ENCODE data around the gene NPR1.

DNA sequence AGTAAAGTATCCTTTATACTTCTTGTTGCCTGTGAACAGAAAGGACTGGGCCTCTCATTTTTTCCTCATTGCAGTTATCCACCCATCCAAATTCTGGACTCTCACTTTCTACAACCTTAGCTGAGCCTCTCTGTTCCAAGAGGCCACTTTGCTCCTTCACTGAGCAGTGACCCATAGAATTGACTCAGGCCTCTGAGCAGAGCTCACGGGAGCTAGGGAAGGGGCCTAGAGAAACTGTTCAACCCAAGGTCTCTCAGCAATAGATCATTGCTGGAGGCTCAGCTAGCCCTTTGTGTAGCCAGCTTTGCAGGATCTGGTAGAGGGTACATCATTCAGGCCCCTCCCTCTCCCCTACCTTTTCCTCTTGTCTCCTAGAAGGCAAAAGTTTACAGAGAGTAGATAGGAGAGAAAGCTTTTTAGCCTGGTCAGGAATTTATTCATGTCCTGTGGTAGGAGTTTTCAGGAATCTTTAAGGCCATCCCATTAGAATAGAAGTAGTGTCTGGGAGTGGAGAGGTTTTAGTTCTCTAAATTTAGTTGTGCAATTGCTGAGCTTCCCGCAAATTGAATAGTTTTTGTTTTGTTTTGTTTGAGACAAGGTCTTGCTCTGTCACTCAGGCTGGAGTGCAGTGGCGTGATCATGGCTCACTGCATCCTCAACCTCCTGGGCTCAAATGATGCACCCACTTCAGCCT is 56.1 kb downstream of the NPR1 start:
- TF ChIP-seq, protein P1, sequence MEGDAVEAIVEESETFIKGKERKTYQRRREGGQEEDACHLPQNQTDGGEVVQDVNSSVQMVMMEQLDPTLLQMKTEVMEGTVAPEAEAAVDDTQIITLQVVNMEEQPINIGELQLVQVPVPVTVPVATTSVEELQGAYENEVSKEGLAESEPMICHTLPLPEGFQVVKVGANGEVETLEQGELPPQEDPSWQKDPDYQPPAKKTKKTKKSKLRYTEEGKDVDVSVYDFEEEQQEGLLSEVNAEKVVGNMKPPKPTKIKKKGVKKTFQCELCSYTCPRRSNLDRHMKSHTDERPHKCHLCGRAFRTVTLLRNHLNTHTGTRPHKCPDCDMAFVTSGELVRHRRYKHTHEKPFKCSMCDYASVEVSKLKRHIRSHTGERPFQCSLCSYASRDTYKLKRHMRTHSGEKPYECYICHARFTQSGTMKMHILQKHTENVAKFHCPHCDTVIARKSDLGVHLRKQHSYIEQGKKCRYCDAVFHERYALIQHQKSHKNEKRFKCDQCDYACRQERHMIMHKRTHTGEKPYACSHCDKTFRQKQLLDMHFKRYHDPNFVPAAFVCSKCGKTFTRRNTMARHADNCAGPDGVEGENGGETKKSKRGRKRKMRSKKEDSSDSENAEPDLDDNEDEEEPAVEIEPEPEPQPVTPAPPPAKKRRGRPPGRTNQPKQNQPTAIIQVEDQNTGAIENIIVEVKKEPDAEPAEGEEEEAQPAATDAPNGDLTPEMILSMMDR (conservative IDR thresholded peaks at IDR 0.05; ENCODE audit: low read depth in 2 of 2): no peak
- TF ChIP-seq POLR2AphosphoS5 (IDR thresholded peaks at IDR 0.05; ENCODE audit: low read depth): no peak
- TF ChIP-seq EZH2phosphoT487 (IDR thresholded peaks at IDR 0.05; ENCODE audit: unreplicated experiment): no peak
- no peak for TF ChIP-seq EZH2 (IDR thresholded peaks at IDR 0.05; ENCODE audit: low read depth, unreplicated experiment)
- no peak for TF ChIP-seq ZNF331 (CRISPR knock-in tag; IDR thresholded peaks at IDR 0.05; ENCODE audit: low read depth)
- no peak for TF ChIP-seq CREB1 (CRISPR knock-in tag; IDR thresholded peaks at IDR 0.05; ENCODE audit: low read depth)
- TF ChIP-seq, protein P2, sequence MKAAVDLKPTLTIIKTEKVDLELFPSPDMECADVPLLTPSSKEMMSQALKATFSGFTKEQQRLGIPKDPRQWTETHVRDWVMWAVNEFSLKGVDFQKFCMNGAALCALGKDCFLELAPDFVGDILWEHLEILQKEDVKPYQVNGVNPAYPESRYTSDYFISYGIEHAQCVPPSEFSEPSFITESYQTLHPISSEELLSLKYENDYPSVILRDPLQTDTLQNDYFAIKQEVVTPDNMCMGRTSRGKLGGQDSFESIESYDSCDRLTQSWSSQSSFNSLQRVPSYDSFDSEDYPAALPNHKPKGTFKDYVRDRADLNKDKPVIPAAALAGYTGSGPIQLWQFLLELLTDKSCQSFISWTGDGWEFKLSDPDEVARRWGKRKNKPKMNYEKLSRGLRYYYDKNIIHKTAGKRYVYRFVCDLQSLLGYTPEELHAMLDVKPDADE (IDR thresholded peaks at IDR 0.05): no peak
- TF ChIP-seq, protein P3, sequence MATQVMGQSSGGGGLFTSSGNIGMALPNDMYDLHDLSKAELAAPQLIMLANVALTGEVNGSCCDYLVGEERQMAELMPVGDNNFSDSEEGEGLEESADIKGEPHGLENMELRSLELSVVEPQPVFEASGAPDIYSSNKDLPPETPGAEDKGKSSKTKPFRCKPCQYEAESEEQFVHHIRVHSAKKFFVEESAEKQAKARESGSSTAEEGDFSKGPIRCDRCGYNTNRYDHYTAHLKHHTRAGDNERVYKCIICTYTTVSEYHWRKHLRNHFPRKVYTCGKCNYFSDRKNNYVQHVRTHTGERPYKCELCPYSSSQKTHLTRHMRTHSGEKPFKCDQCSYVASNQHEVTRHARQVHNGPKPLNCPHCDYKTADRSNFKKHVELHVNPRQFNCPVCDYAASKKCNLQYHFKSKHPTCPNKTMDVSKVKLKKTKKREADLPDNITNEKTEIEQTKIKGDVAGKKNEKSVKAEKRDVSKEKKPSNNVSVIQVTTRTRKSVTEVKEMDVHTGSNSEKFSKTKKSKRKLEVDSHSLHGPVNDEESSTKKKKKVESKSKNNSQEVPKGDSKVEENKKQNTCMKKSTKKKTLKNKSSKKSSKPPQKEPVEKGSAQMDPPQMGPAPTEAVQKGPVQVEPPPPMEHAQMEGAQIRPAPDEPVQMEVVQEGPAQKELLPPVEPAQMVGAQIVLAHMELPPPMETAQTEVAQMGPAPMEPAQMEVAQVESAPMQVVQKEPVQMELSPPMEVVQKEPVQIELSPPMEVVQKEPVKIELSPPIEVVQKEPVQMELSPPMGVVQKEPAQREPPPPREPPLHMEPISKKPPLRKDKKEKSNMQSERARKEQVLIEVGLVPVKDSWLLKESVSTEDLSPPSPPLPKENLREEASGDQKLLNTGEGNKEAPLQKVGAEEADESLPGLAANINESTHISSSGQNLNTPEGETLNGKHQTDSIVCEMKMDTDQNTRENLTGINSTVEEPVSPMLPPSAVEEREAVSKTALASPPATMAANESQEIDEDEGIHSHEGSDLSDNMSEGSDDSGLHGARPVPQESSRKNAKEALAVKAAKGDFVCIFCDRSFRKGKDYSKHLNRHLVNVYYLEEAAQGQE (IDR thresholded peaks at IDR 0.05; ENCODE audit: unreplicated experiment): no peak
- no peak for TF ChIP-seq STAT1 (IDR thresholded peaks at IDR 0.05; ENCODE audit: unreplicated experiment)
- TF ChIP-seq JUNB (IDR thresholded peaks at IDR 0.05; ENCODE audit: unreplicated experiment): no peak
- TF ChIP-seq, protein P4, sequence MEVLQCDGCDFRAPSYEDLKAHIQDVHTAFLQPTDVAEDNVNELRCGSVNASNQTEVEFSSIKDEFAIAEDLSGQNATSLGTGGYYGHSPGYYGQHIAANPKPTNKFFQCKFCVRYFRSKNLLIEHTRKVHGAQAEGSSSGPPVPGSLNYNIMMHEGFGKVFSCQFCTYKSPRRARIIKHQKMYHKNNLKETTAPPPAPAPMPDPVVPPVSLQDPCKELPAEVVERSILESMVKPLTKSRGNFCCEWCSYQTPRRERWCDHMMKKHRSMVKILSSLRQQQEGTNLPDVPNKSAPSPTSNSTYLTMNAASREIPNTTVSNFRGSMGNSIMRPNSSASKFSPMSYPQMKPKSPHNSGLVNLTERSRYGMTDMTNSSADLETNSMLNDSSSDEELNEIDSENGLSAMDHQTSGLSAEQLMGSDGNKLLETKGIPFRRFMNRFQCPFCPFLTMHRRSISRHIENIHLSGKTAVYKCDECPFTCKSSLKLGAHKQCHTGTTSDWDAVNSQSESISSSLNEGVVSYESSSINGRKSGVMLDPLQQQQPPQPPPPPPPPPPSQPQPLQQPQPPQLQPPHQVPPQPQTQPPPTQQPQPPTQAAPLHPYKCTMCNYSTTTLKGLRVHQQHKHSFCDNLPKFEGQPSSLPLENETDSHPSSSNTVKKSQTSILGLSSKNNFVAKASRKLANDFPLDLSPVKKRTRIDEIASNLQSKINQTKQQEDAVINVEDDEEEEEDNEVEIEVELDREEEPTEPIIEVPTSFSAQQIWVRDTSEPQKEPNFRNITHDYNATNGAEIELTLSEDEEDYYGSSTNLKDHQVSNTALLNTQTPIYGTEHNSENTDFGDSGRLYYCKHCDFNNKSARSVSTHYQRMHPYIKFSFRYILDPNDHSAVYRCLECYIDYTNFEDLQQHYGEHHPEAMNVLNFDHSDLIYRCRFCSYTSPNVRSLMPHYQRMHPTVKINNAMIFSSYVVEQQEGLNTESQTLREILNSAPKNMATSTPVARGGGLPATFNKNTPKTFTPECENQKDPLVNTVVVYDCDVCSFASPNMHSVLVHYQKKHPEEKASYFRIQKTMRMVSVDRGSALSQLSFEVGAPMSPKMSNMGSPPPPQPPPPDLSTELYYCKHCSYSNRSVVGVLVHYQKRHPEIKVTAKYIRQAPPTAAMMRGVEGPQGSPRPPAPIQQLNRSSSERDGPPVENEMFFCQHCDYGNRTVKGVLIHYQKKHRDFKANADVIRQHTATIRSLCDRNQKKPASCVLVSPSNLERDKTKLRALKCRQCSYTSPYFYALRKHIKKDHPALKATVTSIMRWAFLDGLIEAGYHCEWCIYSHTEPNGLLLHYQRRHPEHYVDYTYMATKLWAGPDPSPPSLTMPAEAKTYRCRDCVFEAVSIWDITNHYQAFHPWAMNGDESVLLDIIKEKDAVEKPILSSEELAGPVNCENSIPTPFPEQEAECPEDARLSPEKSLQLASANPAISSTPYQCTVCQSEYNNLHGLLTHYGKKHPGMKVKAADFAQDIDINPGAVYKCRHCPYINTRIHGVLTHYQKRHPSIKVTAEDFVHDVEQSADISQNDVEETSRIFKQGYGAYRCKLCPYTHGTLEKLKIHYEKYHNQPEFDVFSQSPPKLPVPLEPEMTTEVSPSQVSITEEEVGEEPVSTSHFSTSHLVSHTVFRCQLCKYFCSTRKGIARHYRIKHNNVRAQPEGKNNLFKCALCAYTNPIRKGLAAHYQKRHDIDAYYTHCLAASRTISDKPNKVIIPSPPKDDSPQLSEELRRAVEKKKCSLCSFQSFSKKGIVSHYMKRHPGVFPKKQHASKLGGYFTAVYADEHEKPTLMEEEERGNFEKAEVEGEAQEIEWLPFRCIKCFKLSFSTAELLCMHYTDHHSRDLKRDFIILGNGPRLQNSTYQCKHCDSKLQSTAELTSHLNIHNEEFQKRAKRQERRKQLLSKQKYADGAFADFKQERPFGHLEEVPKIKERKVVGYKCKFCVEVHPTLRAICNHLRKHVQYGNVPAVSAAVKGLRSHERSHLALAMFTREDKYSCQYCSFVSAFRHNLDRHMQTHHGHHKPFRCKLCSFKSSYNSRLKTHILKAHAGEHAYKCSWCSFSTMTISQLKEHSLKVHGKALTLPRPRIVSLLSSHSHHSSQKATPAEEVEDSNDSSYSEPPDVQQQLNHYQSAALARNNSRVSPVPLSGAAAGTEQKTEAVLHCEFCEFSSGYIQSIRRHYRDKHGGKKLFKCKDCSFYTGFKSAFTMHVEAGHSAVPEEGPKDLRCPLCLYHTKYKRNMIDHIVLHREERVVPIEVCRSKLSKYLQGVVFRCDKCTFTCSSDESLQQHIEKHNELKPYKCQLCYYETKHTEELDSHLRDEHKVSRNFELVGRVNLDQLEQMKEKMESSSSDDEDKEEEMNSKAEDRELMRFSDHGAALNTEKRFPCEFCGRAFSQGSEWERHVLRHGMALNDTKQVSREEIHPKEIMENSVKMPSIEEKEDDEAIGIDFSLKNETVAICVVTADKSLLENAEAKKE (CRISPR knock-in tag; IDR thresholded peaks at IDR 0.05): no peak
- TF ChIP-seq NANOG (IDR thresholded peaks at IDR 0.05; ENCODE audit: borderline replicate concordance): no peak

Measured in GM23338 (cell line).